Activated CD4-positive, alpha-beta T cell treated with anti-CD3 and anti-CD28 coated beads, Interleukin-2, amount 10 ng/mL, durations not matched to agents 7 days and 5 days (primary cell): ENCODE data around the gene BRSK2. TPM values are rescaled to one million over a fixed set of nuclear protein-coding genes. Genes with fewer than 3 reads are reported as not detected.

Source experiments
- CTCF ChIA-PET: fragments of 350-600 bp; sonication (Branson Sonifier 250); formaldehyde crosslinking; loops from one replicate; lab custom pipeline; 2021; ENCODE audit warnings: antibody characterized with exemption; lab: Charles Lee
- POLR2A ChIA-PET: fragments of 350-600 bp; sonication (Branson Sonifier 250); formaldehyde crosslinking; loops from one replicate; lab custom pipeline; 2021; ENCODE audit warnings: antibody characterized with exemption; lab: Charles Lee
- DNase-seq: peaks from one replicate; pipeline ENCODE4 v3.0.0-alpha.2; 2020
- H3K27ac Mint-ChIP-seq: one replicate; pipeline ENCODE4 v1.8.0; 2021; ENCODE audit warnings: mild to moderate bottlenecking, moderate library complexity, mixed read lengths
- H3K27me3 Mint-ChIP-seq: one replicate; pipeline ENCODE4 v1.8.0; 2021; ENCODE audit warnings: mixed read lengths
- H3K36me3 Mint-ChIP-seq: one replicate; pipeline ENCODE4 v1.8.0; 2021; ENCODE audit warnings: low read depth, mixed read lengths
- H3K4me1 Mint-ChIP-seq: one replicate; pipeline ENCODE4 v1.8.0; 2021; ENCODE audit warnings: mixed read lengths
- H3K4me3 Mint-ChIP-seq: one replicate; pipeline ENCODE4 v1.8.0; 2021; ENCODE audit warnings: mild to moderate bottlenecking, moderate library complexity, mixed read lengths
- H3K9me3 Mint-ChIP-seq: one replicate; pipeline ENCODE4 v1.8.0; 2021; ENCODE audit warnings: mixed read lengths
- total RNA-seq, 2 experiments: library from RNA; stranded (reverse); gene quantifications; one replicate each; pipeline ENCODE4 v1.2.3, GENCODE V29; 2021

The BRSK2 gene
- total RNA-seq, 2 experiments from 2014 or later = not detected

- Mint-ChIP-seq H3K4me1 (no peaks in the 10 kb centered on the region), H3K27ac (no peak overlapping the region), H3K4me3 (no peak overlapping the region), H3K27me3 (no peaks in the 10 kb centered on the region), H3K36me3 (peaks cover 5% of the 10 kb centered on the region), H3K9me3 (no peaks in the 10 kb centered on the region)
- ChIA-PET POLR2A (no interaction called here), CTCF (no interaction called here)
- no peak for DNase-seq
Observed at GRCh38 chr11:1472180-1473005, 82.7 kb downstream of the BRSK2 start.

DNA sequence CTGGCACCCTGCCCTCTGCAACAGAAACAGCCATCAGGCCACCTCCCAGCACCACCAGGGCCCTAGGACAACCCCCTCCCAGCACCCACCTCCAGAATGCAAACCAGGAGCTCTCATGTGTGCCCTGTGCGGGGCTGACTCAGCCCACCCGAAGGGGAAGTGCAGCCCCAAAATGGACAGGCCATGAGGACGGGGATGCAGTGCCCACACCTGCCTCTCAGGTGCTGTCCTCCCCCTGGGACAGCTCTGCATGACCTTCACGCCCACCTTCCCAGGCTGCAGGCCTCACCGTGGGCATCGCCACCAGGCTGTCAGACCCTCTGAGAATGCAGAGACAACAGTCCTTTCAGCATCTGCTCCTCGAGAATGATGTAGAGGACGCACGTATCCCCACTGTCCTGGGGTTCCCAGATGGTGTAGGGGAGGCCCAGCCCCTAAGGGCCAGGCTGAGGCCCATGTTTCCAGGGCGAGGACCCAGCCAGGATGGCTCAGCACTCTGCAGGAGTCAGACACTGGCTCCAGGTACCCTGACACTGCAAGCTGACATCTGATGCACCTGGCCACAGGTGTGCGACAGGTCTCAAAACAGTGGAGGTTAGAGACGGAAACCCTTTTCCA, 83.4 kb downstream of the BRSK2 start:
- no peaks in the 10 kb centered on the region for H3K27me3 Mint-ChIP-seq
- H3K36me3 Mint-ChIP-seq = peaks cover 5% of the 10 kb centered on the region
- no peak overlapping the region for H3K27ac Mint-ChIP-seq
- no peak overlapping the region for H3K4me3 Mint-ChIP-seq
- no peak for DNase-seq
- CTCF ChIA-PET = no interaction called here
- POLR2A ChIA-PET = no interaction called here
- H3K4me1 Mint-ChIP-seq = no peaks in the 10 kb centered on the region
- no peaks in the 10 kb centered on the region for H3K9me3 Mint-ChIP-seq

DNA sequence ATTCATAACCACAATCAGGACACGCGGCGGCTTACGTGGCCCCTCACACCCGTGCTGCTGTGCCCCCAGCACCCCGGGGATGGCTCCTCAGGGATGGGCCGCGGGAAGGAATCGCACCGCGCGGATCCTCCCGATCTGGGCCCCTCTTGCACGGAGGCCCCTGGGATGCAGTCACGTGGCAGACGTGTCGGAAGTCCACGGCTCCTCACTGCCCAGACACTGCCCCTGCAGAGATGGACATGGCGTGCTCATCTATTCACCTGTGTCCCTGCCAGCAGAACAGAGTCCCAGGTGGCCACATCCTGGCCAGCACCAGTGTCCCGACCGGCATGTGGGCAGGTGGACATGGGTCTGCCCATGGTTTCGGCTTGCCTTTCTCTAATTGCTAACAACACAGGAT, 84.1 kb downstream of the BRSK2 start:
- Mint-ChIP-seq H3K27me3 (no peaks in the 10 kb centered on the region), H3K4me3 (no peak overlapping the region), H3K9me3 (no peaks in the 10 kb centered on the region), H3K36me3 (peaks cover 11% of the 10 kb centered on the region), H3K4me1 (no peaks in the 10 kb centered on the region), H3K27ac (no peak overlapping the region)
- no peak for DNase-seq
- POLR2A ChIA-PET = no interaction called here
- CTCF ChIA-PET = no interaction called here

GRCh38 chr11:1475841-1476240, 86.1 kb downstream of the BRSK2 start:
- Mint-ChIP-seq H3K27me3 (no peaks in the 10 kb centered on the region), H3K4me3 (no peak overlapping the region), H3K4me1 (no peaks in the 10 kb centered on the region), H3K36me3 (peaks cover 13% of the 10 kb centered on the region), H3K27ac (no peak overlapping the region), H3K9me3 (no peaks in the 10 kb centered on the region)
- ChIA-PET CTCF (no interaction called here), POLR2A (no interaction called here)
- no peak for DNase-seq

DNA sequence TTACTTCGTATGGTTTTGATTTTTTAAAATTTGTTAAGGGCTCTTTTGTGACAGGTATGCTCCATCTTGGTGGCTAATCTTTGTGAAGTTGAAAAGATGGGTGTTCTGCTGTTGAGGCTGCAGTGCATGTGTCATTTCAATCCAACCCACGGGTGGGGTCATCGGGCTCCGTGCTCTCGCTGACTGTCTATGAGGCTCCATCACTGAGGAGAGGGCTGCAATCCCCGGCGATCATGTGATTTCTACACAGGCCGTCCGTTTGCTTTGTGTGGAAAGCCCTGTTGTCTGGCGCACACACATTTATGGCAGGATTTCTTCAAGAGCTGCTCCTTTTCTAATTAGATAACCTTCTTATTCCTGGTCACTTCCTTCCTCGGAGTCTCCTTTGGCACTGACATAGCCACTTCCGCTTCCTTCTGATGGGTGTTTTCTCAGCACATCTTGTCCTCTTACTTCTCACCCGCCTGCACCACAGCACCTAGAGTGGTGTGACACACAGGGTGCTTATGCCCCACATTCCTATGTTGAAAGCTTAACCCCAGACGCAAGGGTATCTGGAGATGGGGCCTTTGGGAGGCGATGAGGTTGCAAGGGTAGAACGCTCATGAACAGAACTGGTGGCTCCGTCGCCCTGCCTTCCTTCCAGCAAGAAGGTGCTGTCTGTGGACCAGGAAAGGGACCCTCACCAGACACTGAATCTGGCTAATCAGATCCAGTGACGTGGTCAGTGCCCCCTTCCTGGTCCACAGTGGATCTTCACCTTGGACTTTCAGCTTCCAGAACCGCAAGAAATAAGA, 87.4 kb downstream of the BRSK2 start:
- H3K4me1 Mint-ChIP-seq = no peaks in the 10 kb centered on the region
- H3K4me3 Mint-ChIP-seq = no peak overlapping the region
- no peaks in the 10 kb centered on the region for H3K9me3 Mint-ChIP-seq
- no peaks in the 10 kb centered on the region for H3K27me3 Mint-ChIP-seq
- no peak overlapping the region for H3K27ac Mint-ChIP-seq
- ChIA-PET POLR2A (no interaction called here), CTCF (no interaction called here)
- H3K36me3 Mint-ChIP-seq = peaks cover 13% of the 10 kb centered on the region
- DNase-seq = no peak

GRCh38 chr11:1478011-1478410, 88.3 kb downstream of the BRSK2 start:
- Mint-ChIP-seq H3K27me3 (no peaks in the 10 kb centered on the region), H3K4me1 (no peaks in the 10 kb centered on the region), H3K36me3 (peaks cover 13% of the 10 kb centered on the region), H3K27ac (no peak overlapping the region), H3K4me3 (no peak overlapping the region), H3K9me3 (no peaks in the 10 kb centered on the region)
- POLR2A ChIA-PET = no interaction called here
- DNase-seq = no peak
- CTCF ChIA-PET = no interaction called here

DNA sequence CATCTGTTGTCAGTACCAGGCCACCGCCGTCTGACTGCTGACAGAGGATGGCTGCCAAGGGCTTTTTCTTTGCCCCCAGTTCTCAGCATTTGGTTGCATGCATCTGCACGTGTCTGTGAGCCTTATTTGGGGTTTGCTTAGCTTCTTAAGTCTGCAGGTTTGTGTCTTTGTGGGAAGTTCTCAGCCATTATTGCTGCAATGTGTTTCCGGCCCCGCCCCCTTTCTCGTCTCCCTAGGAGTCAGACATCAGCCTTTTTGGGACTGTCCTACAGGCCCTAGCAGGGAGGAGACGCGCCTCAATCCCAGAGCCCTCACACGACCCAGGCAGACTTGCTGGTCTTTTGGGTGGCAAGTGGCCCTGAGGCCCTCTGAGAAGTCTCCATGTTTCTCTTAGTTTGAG, 88.8 kb downstream of the BRSK2 start:
- Mint-ChIP-seq H3K27ac (no peak overlapping the region), H3K4me1 (no peaks in the 10 kb centered on the region), H3K36me3 (peaks cover 13% of the 10 kb centered on the region), H3K4me3 (no peak overlapping the region), H3K27me3 (no peaks in the 10 kb centered on the region), H3K9me3 (no peaks in the 10 kb centered on the region)
- ChIA-PET POLR2A (no interaction called here), CTCF (no interaction called here)
- no peak for DNase-seq

DNA sequence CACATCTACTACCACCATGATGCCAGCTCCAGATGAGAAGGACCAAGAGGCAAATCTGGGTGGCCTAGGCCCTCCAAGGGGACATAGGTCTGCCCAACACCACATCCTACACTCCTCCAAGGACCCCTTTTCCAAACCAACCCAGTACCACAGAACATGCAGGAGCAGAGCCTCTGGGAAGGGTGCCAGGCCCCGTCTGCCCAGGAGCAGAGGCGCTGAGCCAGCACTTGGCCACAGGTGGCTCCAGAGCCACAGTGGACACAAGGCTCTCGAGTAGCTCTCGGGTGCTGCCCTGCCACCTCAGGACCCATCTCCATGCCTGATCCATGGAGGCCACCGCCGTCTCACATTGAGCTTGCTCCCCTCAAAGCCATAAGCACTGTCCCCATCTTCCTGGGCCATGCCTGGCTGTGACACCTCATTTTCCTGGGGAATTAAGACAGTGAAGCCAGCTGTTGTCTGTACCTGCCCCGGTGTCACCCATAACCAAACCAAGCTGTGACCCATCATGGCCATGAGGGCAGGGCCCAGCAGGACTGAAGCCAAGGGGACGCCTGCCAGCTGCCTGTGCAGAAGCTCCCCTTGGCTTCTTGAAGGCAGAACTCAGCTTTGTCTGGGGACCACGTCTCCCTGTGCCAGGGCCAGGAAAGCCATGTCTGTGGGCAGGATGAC, 89.4 kb downstream of the BRSK2 start:
- peaks cover 12% of the 10 kb centered on the region for H3K36me3 Mint-ChIP-seq
- H3K27ac Mint-ChIP-seq = no peak overlapping the region
- H3K4me1 Mint-ChIP-seq = no peaks in the 10 kb centered on the region
- ChIA-PET POLR2A (no interaction called here), CTCF (no interaction called here)
- no peak for DNase-seq
- H3K9me3 Mint-ChIP-seq = no peaks in the 10 kb centered on the region
- H3K27me3 Mint-ChIP-seq = no peaks in the 10 kb centered on the region
- H3K4me3 Mint-ChIP-seq = no peak overlapping the region

GRCh38 chr11:1479678-1480118, 90.0 kb downstream of the BRSK2 start:
- Mint-ChIP-seq H3K9me3 (no peaks in the 10 kb centered on the region), H3K27ac (no peak overlapping the region), H3K4me3 (no peak overlapping the region), H3K4me1 (no peaks in the 10 kb centered on the region), H3K27me3 (no peaks in the 10 kb centered on the region), H3K36me3 (peaks cover 10% of the 10 kb centered on the region)
- CTCF ChIA-PET = no interaction called here
- POLR2A ChIA-PET = no interaction called here
- DNase-seq = no peak

- Mint-ChIP-seq H3K27me3 (no peaks in the 10 kb centered on the region), H3K27ac (no peak overlapping the region), H3K36me3 (peaks cover 10% of the 10 kb centered on the region), H3K4me3 (no peak overlapping the region), H3K9me3 (no peaks in the 10 kb centered on the region), H3K4me1 (no peaks in the 10 kb centered on the region)
- no peak for DNase-seq
- CTCF ChIA-PET = no interaction called here
- POLR2A ChIA-PET = no interaction called here
Observed at GRCh38 chr11:1480191-1480554, 90.4 kb downstream of the BRSK2 start.

DNA sequence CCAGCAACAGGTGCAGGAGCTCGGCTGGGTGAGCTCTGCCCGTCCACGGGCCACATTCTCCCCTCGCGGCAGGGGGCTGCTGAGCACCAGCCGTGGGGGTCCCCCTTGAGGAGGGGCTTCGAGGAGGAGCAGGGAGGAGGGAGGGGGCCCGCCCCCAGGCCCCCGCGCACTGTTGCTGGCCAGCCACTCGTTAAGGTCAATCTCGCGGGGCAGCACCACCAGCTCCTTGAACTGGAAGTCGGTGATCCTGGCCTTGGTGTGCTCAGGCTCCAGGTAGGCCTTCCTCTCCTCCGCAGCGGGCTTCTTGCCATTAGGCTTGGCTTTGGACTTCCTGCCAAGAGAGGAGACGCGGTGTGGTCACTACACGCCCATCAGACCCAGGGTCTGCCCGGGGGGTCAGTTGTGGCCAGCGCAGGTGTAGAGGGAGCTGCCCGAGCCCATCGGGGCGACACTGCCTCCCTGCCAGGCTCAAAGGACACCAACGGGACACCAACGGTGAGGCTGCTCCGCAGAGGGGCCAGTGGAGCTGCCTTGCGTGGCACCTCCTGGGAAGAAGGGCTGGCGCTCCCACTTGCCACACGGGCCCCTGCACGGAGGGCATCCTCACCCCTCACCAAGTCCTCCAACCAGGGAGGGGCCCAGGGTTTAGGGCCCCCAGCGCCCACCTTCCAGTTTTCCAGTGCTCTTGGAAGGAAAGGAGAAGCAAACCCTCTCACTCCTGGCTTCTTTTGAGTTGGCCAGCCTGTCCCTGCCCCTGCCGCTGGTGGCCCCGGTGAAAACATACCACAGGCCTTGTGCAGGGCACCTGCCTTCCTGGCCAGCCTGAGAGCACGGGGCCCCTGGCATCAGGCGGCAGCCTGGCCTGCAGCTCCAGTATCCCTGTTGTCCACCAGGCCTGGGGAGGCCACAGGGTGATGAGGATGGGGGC, 91.1 kb downstream of the BRSK2 start:
- no peak overlapping the region for H3K4me3 Mint-ChIP-seq
- H3K27me3 Mint-ChIP-seq = no peaks in the 10 kb centered on the region
- no peak overlapping the region for H3K27ac Mint-ChIP-seq
- H3K9me3 Mint-ChIP-seq = no peaks in the 10 kb centered on the region
- DNase-seq = no peak
- H3K4me1 Mint-ChIP-seq = no peaks in the 10 kb centered on the region
- peaks cover 10% of the 10 kb centered on the region for H3K36me3 Mint-ChIP-seq
- CTCF ChIA-PET = no interaction called here
- POLR2A ChIA-PET = no interaction called here

GRCh38 chr11:1481483-1481825, 91.7 kb downstream of the BRSK2 start:
- POLR2A ChIA-PET = no interaction called here
- no peak overlapping the region for H3K27ac Mint-ChIP-seq
- peaks cover 10% of the 10 kb centered on the region for H3K36me3 Mint-ChIP-seq
- no peak for DNase-seq
- no peak overlapping the region for H3K4me3 Mint-ChIP-seq
- H3K27me3 Mint-ChIP-seq = no peaks in the 10 kb centered on the region
- H3K4me1 Mint-ChIP-seq = no peaks in the 10 kb centered on the region
- CTCF ChIA-PET = no interaction called here
- H3K9me3 Mint-ChIP-seq = no peaks in the 10 kb centered on the region
